ENCODE results near the gene SMPX.

SMPX gene

GRCh38 chrX:21705225-21705624, 52.7 kb downstream of the SMPX start:
- H4K8ac ChIP-seq (ENCODE audit: low read depth, low read length), result no peak overlapping the region
- no peak overlapping the region for H3K9ac ChIP-seq (ENCODE audit: low read length)
- H3K23ac ChIP-seq (ENCODE audit: low read length), result no peak overlapping the region
- H3K79me2 ChIP-seq (ENCODE audit: control insufficient read depth, insufficient read depth, low read length), result no peaks in the 10 kb centered on the region
- no peak overlapping the region for H3K56ac ChIP-seq (ENCODE audit: low read length)
- WGBS (ENCODE audit: extremely low coverage, insufficient coverage, low lambda C conversion rate), result no CpG with 5 or more reads among the region's 4 CpGs
- H2BK120ac ChIP-seq (ENCODE audit: low read depth, low read length), result no peak overlapping the region
- H3K4me3 ChIP-seq (ENCODE audit: low read length), result no peak overlapping the region
- no peak overlapping the region for H2AK5ac ChIP-seq (ENCODE audit: low read length)
- no peak overlapping the region for H4K5ac ChIP-seq (ENCODE audit: low read length)
- H3K79me1 ChIP-seq (ENCODE audit: low read length), result no peaks in the 10 kb centered on the region
- no peaks in the 10 kb centered on the region for H3K36me3 ChIP-seq (ENCODE audit: control insufficient read depth, insufficient read depth, low read length)
- no peaks in the 10 kb centered on the region for H3K4me1 ChIP-seq (ENCODE audit: control insufficient read depth, low read depth, low read length)
- no peak overlapping the region for H3K4me2 ChIP-seq (ENCODE audit: low read length)
- no peak overlapping the region for H2BK15ac ChIP-seq (replicated peaks; ENCODE audit: low read depth)
- no peak overlapping the region for H2BK5ac ChIP-seq (ENCODE audit: low read length)
- H3K27ac ChIP-seq (ENCODE audit: low read depth, low read length), result no peak overlapping the region
- H3K4ac ChIP-seq (ENCODE audit: low read depth, low read length), result no peak overlapping the region
- no peaks in the 10 kb centered on the region for H3K27me3 ChIP-seq (ENCODE audit: insufficient read depth, low read length, poor library complexity)
- no peak for DNase-seq
- H3K18ac ChIP-seq (ENCODE audit: low read length), result no peak overlapping the region

- no peak overlapping the region for H3K18ac ChIP-seq (ENCODE audit: low read length)
- H3K4me1 ChIP-seq (ENCODE audit: control insufficient read depth, low read depth, low read length), result no peaks in the 10 kb centered on the region
- no peaks in the 10 kb centered on the region for H3K36me3 ChIP-seq (ENCODE audit: control insufficient read depth, insufficient read depth, low read length)
- no peak for DNase-seq
- WGBS (ENCODE audit: extremely low coverage, insufficient coverage, low lambda C conversion rate), result no CpG with 5 or more reads among the region's 4 CpGs
- no peak overlapping the region for H3K56ac ChIP-seq (ENCODE audit: low read length)
- no peak overlapping the region for H3K9ac ChIP-seq (ENCODE audit: low read length)
- no peaks in the 10 kb centered on the region for H3K27me3 ChIP-seq (ENCODE audit: insufficient read depth, low read length, poor library complexity)
- no peaks in the 10 kb centered on the region for H3K79me1 ChIP-seq (ENCODE audit: low read length)
- no peak overlapping the region for H2BK15ac ChIP-seq (replicated peaks; ENCODE audit: low read depth)
- no peak overlapping the region for H3K4me3 ChIP-seq (ENCODE audit: low read length)
- H3K4me2 ChIP-seq (ENCODE audit: low read length), result no peak overlapping the region
- no peak overlapping the region for H2AK5ac ChIP-seq (ENCODE audit: low read length)
- no peak overlapping the region for H2BK120ac ChIP-seq (ENCODE audit: low read depth, low read length)
- H3K27ac ChIP-seq (ENCODE audit: low read depth, low read length), result no peak overlapping the region
- H3K23ac ChIP-seq (ENCODE audit: low read length), result no peak overlapping the region
- no peak overlapping the region for H4K5ac ChIP-seq (ENCODE audit: low read length)
- no peaks in the 10 kb centered on the region for H3K79me2 ChIP-seq (ENCODE audit: control insufficient read depth, insufficient read depth, low read length)
- no peak overlapping the region for H3K4ac ChIP-seq (ENCODE audit: low read depth, low read length)
- no peak overlapping the region for H2BK5ac ChIP-seq (ENCODE audit: low read length)
- no peak overlapping the region for H4K8ac ChIP-seq (ENCODE audit: low read depth, low read length)
Measured at GRCh38 chrX:21702725-21703124, 55.2 kb downstream of the SMPX start.

- no peak overlapping the region for H4K8ac ChIP-seq (ENCODE audit: low read depth, low read length)
- no peak overlapping the region for H2BK5ac ChIP-seq (ENCODE audit: low read length)
- H3K27ac ChIP-seq (ENCODE audit: low read depth, low read length), result no peak overlapping the region
- H3K36me3 ChIP-seq (ENCODE audit: control insufficient read depth, insufficient read depth, low read length), result no peaks in the 10 kb centered on the region
- H3K9ac ChIP-seq (ENCODE audit: low read length), result no peak overlapping the region
- no peak overlapping the region for H3K4me2 ChIP-seq (ENCODE audit: low read length)
- H3K27me3 ChIP-seq (ENCODE audit: insufficient read depth, low read length, poor library complexity), result no peaks in the 10 kb centered on the region
- no peak overlapping the region for H3K56ac ChIP-seq (ENCODE audit: low read length)
- H4K5ac ChIP-seq (ENCODE audit: low read length), result no peak overlapping the region
- H2AK5ac ChIP-seq (ENCODE audit: low read length), result no peak overlapping the region
- H2BK15ac ChIP-seq (replicated peaks; ENCODE audit: low read depth), result no peak overlapping the region
- H3K4ac ChIP-seq (ENCODE audit: low read depth, low read length), result no peak overlapping the region
- H3K18ac ChIP-seq (ENCODE audit: low read length), result no peak overlapping the region
- no peaks in the 10 kb centered on the region for H3K79me2 ChIP-seq (ENCODE audit: control insufficient read depth, insufficient read depth, low read length)
- no peak for DNase-seq
- no peak overlapping the region for H2BK120ac ChIP-seq (ENCODE audit: low read depth, low read length)
- H3K4me3 ChIP-seq (ENCODE audit: low read length), result no peak overlapping the region
- H3K79me1 ChIP-seq (ENCODE audit: low read length), result no peaks in the 10 kb centered on the region
- no peak overlapping the region for H3K23ac ChIP-seq (ENCODE audit: low read length)
- WGBS (ENCODE audit: extremely low coverage, insufficient coverage, low lambda C conversion rate), result no CpG with 5 or more reads among the region's 3 CpGs
- no peaks in the 10 kb centered on the region for H3K4me1 ChIP-seq (ENCODE audit: control insufficient read depth, low read depth, low read length)
Measured at GRCh38 chrX:21700967-21701366, 56.9 kb downstream of the SMPX start.

- Histone ChIP-seq H2BK120ac (ENCODE audit: low read depth, low read length) (no peak overlapping the region), H4K5ac (ENCODE audit: low read length) (no peak overlapping the region), H3K56ac (ENCODE audit: low read length) (no peak overlapping the region), H3K9ac (ENCODE audit: low read length) (no peak overlapping the region), H2BK5ac (ENCODE audit: low read length) (no peak overlapping the region), H3K79me2 (ENCODE audit: control insufficient read depth, insufficient read depth, low read length) (no peaks in the 10 kb centered on the region), H3K36me3 (ENCODE audit: control insufficient read depth, insufficient read depth, low read length) (no peaks in the 10 kb centered on the region), H3K4me1 (ENCODE audit: control insufficient read depth, low read depth, low read length) (no peaks in the 10 kb centered on the region), H3K4me3 (ENCODE audit: low read length) (no peak overlapping the region), H3K79me1 (ENCODE audit: low read length) (no peaks in the 10 kb centered on the region), H3K27me3 (ENCODE audit: insufficient read depth, low read length, poor library complexity) (no peaks in the 10 kb centered on the region), H2BK15ac (replicated peaks; ENCODE audit: low read depth) (no peak overlapping the region), H3K23ac (ENCODE audit: low read length) (no peak overlapping the region), H3K27ac (ENCODE audit: low read depth, low read length) (no peak overlapping the region), H3K4me2 (ENCODE audit: low read length) (no peak overlapping the region), H3K18ac (ENCODE audit: low read length) (no peak overlapping the region), H4K8ac (ENCODE audit: low read depth, low read length) (no peak overlapping the region), H3K4ac (ENCODE audit: low read depth, low read length) (no peak overlapping the region), H2AK5ac (ENCODE audit: low read length) (no peak overlapping the region)
- no peak for DNase-seq
- no CpG with 5 or more reads among the region's 5 CpGs for WGBS (ENCODE audit: extremely low coverage, insufficient coverage, low lambda C conversion rate)
Measured at GRCh38 chrX:21700275-21700674, 57.6 kb downstream of the SMPX start.

- no CpG with 5 or more reads among the region's 3 CpGs for WGBS (ENCODE audit: extremely low coverage, insufficient coverage, low lambda C conversion rate)
- no peak overlapping the region for H3K18ac ChIP-seq (ENCODE audit: low read length)
- no peaks in the 10 kb centered on the region for H3K27me3 ChIP-seq (ENCODE audit: insufficient read depth, low read length, poor library complexity)
- H4K8ac ChIP-seq (ENCODE audit: low read depth, low read length), result no peak overlapping the region
- no peak overlapping the region for H2BK15ac ChIP-seq (replicated peaks; ENCODE audit: low read depth)
- no peak overlapping the region for H3K4me3 ChIP-seq (ENCODE audit: low read length)
- no peak overlapping the region for H3K9ac ChIP-seq (ENCODE audit: low read length)
- H3K56ac ChIP-seq (ENCODE audit: low read length), result no peak overlapping the region
- no peak overlapping the region for H3K4me2 ChIP-seq (ENCODE audit: low read length)
- no peak overlapping the region for H2BK5ac ChIP-seq (ENCODE audit: low read length)
- H3K4ac ChIP-seq (ENCODE audit: low read depth, low read length), result no peak overlapping the region
- H3K27ac ChIP-seq (ENCODE audit: low read depth, low read length), result no peak overlapping the region
- H3K23ac ChIP-seq (ENCODE audit: low read length), result no peak overlapping the region
- DNase-seq, result no peak
- no peaks in the 10 kb centered on the region for H3K79me1 ChIP-seq (ENCODE audit: low read length)
- no peaks in the 10 kb centered on the region for H3K36me3 ChIP-seq (ENCODE audit: control insufficient read depth, insufficient read depth, low read length)
- no peak overlapping the region for H2AK5ac ChIP-seq (ENCODE audit: low read length)
- H3K4me1 ChIP-seq (ENCODE audit: control insufficient read depth, low read depth, low read length), result no peaks in the 10 kb centered on the region
- H4K5ac ChIP-seq (ENCODE audit: low read length), result no peak overlapping the region
- H3K79me2 ChIP-seq (ENCODE audit: control insufficient read depth, insufficient read depth, low read length), result no peaks in the 10 kb centered on the region
- no peak overlapping the region for H2BK120ac ChIP-seq (ENCODE audit: low read depth, low read length)
Measured at GRCh38 chrX:21699136-21699535, 58.8 kb downstream of the SMPX start.

- H3K4me1 ChIP-seq (ENCODE audit: control insufficient read depth, low read depth, low read length), result no peaks in the 10 kb centered on the region
- DNase-seq, result no peak
- H3K4me2 ChIP-seq (ENCODE audit: low read length), result no peak overlapping the region
- H2BK15ac ChIP-seq (replicated peaks; ENCODE audit: low read depth), result no peak overlapping the region
- H3K27me3 ChIP-seq (ENCODE audit: insufficient read depth, low read length, poor library complexity), result no peaks in the 10 kb centered on the region
- H2BK5ac ChIP-seq (ENCODE audit: low read length), result no peak overlapping the region
- no peak overlapping the region for H3K9ac ChIP-seq (ENCODE audit: low read length)
- no peak overlapping the region for H3K18ac ChIP-seq (ENCODE audit: low read length)
- H3K36me3 ChIP-seq (ENCODE audit: control insufficient read depth, insufficient read depth, low read length), result no peaks in the 10 kb centered on the region
- no peak overlapping the region for H3K4ac ChIP-seq (ENCODE audit: low read depth, low read length)
- no peak overlapping the region for H3K56ac ChIP-seq (ENCODE audit: low read length)
- H3K23ac ChIP-seq (ENCODE audit: low read length), result no peak overlapping the region
- H3K79me1 ChIP-seq (ENCODE audit: low read length), result no peaks in the 10 kb centered on the region
- H2AK5ac ChIP-seq (ENCODE audit: low read length), result no peak overlapping the region
- H3K27ac ChIP-seq (ENCODE audit: low read depth, low read length), result no peak overlapping the region
- no peak overlapping the region for H2BK120ac ChIP-seq (ENCODE audit: low read depth, low read length)
- no peaks in the 10 kb centered on the region for H3K79me2 ChIP-seq (ENCODE audit: control insufficient read depth, insufficient read depth, low read length)
- WGBS (ENCODE audit: extremely low coverage, insufficient coverage, low lambda C conversion rate), result no CpG with 5 or more reads among the region's 4 CpGs
- no peak overlapping the region for H4K5ac ChIP-seq (ENCODE audit: low read length)
- H4K8ac ChIP-seq (ENCODE audit: low read depth, low read length), result no peak overlapping the region
- no peak overlapping the region for H3K4me3 ChIP-seq (ENCODE audit: low read length)
Measured at GRCh38 chrX:21698272-21698671, 59.6 kb downstream of the SMPX start.

Data from mesendoderm (in vitro differentiated cells).